GM18858 (cell line): ENCODE results near the gene TOB1.
"Not testable (repeated sequence)": the region's sequence is repeated elsewhere in the genome, so short reads cannot be mapped to it uniquely, and the experiment has no call there.

Source experiments
- ATAC-seq: cut with Tn5 transposase; IDR thresholded peaks from one replicate; pipeline ENCODE4 v1.9.1; 2021; ENCODE audit not compliant: unreplicated experiment

The TOB1 gene

DNA sequence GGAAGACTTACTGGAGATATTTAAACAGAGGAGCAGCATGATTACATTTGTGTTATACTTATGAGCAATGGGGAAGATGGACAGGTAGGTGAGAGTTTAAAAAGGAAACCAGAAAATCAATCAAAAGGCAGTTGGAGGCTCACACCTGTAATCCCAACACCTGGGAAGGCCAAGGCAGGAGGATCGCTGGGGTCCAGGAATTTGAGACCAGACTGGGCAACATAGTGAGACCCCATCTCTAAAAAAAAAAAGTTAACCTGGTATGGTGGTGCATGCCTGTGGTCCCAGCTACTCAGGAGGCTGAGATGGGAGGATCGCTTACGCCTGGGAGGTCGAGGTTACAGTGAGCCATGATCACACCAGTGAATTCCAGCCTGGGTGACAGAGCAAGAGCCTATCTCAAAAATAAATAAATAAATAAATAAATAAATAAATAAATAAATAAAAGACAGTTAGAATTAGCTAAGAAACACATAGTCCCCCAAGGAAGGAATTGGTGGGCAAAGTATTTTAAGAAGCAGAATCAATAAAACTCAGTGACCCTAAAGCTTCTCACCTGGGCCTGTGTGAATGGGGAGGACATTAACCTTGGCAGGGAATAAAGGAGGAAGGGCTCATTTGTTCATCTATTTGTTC lies 32.3 kb upstream of the TOB1 start:
- ATAC-seq: no peak

- not testable (repeated sequence) for ATAC-seq
These were observed 28.4 kb upstream of the TOB1 start for GRCh38 chr17:50894513-50894912.

DNA sequence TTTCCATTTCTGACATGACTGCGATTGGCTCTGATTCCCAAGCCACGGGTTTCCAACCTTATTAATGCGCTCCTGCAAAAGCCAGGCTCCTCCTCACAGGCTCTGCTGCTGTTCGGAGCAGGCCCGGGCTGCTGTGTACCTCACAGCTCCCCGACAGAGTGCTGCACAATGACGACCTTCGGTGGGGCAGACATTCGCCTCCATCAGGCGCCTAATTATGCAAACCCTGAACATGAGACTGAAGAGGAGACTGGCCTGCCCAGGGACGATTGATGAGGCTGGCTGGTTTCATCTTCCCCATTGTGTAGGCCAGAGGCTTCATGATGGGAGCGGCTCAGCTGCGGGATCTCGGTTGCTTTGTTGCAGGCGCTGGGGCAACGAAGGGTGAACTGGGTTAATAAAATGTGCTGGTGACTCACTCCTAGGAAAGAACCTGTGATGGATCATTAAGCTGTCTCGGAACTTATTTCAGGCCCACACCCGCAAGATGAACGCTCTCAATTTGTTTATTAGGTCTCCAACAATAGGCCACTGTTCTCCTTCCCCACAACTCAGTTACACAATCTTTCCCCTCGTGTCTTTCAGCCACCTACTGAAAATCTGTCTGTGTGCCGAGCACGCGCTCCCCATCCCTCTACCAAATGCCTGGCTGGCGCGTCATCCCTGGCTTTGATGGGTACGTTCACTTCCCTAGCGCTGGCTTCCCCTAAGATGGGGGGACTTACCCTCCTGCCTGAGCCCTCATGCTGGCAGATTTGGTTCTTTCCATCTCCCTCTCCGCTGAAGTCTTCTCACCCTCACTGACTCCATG lies 27.2 kb upstream of the TOB1 start:
- ATAC-seq: no peak

GRCh38 chr17:50892101-50892776 lies 26.1 kb upstream of the TOB1 start:
- no peak for ATAC-seq

- ATAC-seq: no peak
These were observed 25.4 kb upstream of the TOB1 start for GRCh38 chr17:50891577-50891989.

DNA sequence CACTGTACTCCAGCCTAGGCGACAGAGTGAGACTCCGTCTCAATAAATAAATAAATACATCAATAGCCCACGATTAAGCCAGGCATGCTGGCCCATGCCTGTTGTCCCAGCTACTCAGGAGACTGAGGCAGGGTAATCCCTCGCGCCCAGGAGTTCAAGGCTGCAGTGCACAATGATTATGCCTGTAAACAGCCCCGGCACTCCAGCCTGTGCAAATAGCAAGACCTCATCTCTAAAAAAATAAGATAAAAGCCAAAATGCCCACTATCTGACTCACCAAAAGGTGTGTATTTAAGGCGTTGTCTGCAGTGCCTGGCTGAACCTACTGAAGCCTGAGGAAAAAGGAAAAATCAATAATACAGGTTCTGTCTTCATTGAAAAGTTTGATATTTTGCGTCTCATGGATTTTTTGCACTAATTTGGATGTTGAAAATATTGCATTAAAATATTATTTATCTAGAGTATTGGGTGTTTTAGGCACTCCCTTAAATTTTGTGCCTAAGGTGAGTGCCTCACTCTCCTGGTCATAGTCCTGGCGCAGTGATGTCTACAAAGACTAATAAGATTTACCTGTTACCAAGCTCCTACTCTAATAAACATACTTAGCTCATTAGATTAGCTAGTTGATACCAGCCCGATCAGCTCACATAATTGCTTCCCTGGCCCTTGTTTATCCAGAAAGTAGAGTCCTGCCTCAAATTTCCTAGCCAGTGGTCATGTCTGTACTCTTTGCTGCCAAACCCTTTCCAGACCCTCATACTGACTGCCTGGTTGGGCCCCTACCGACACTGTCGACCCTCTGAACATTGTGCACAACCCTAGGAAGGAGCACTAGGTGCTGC lies 24.7 kb upstream of the TOB1 start:
- ATAC-seq: no peak

DNA sequence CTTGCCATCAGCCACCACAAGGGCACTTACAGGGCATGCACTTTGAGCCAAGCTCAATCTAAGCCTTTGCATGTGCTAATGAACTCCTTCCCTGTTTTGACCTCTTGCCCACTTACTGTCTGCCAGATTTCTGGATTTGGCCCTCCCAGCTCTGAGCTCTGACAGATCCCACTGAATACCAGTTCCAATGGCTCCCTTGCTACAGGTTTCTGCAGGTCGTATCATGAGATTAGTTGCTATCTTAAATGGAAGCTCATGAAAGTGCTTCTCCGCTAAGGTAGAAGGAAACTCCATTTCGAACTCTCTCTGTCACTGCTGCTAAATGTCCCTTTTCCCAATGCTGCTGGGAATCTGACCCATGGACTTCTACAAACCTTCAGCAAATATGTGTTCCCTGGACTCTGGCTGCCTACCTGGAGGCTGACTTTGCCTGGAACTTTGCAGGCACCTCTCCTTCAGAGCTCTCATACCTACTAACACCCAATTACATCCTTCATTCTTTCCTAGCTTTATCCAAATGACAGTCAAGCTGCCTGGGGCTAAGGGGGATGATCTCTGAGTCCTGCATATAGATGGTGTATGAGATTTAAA lies 23.5 kb upstream of the TOB1 start:
- ATAC-seq: no peak

GRCh38 chr17:50887705-50888245 lies 21.6 kb upstream of the TOB1 start:
- ATAC-seq: no peak

GRCh38 chr17:50884439-50885311 lies 18.5 kb upstream of the TOB1 start:
- no peak for ATAC-seq

- no peak for ATAC-seq
These were observed 17.8 kb upstream of the TOB1 start for GRCh38 chr17:50883850-50884438.

DNA sequence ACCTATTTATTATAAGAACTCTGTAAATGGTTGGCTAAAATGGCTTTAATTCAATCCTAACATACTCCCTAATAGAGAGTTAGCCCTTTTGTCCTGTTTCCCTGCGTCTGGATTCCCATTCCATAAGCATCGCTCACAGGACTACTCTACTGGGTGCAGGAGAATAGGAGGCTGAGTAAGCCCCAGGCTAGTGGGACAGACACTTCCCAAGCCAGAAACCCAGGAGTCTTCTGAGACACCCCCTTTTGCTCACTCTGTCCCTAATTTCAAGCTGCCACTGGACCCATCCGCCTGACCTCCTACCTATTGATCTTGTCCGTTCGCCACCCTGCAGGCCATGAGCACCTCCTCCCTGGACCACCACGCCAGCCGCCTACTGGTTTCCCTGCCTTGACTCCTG lies 16.7 kb upstream of the TOB1 start:
- ATAC-seq: no peak

GRCh38 chr17:50881182-50881581 lies 15.0 kb upstream of the TOB1 start:
- ATAC-seq: no peak

DNA sequence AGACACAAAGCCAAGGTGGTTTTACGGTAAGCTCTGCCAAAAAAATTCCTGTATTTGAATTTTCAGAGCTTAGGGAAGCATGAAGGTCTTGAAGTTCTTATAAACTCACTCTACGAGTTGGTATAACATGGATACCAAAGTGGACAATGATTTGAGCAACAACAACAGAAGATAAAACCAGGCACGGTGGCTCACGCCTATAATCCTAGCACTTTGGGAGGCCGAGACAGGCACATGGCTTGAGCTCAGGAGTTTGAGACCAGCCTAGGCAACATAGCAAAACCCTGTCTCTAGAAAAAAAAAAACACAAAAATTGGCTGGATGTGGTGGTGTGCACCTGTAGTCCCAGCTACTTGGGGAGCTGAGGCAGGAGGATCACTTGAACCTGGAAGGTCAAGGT lies 12.9 kb upstream of the TOB1 start:
- no peak for ATAC-seq

DNA sequence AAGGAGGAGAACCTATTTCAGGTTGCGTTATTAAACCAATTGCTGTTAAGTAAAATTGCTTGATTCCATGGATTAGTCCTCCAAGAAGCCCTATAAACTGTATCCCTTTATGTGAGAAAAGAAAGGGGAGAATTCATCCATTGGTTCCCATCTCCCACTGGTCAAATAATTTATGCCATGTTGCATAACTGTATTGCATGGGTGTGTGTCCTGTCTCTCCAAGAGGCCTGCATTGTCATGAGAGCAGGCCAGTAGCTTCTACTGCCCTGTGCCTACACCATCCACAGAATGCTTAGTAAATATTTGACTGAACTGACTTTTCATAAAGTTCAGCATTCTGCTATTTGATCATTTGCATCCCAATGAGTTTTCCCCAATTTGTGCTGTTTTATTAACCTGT lies 11.7 kb upstream of the TOB1 start:
- no peak for ATAC-seq

DNA sequence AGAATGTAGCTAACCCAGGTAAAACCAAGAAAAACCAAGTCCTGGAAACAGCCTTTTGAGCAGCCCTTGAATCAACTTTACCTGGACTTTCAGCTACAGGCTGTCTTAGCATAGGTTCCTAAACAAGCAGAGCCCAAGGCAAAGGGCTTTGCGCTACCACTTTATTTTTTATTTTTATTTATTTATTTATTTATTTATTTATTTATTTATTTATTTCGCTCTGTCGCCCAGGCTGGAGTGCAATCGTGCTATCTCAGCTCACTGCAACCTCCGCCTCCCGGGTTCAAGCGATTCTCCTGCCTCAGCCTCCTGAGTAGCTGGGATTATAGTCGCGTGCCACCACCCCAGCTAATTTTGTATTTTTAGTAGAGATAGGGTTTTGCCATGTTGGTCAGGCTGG lies 10.9 kb upstream of the TOB1 start:
- not testable (repeated sequence) for ATAC-seq

- no peak for ATAC-seq
These were observed 8.9 kb upstream of the TOB1 start for GRCh38 chr17:50875074-50875473.

DNA sequence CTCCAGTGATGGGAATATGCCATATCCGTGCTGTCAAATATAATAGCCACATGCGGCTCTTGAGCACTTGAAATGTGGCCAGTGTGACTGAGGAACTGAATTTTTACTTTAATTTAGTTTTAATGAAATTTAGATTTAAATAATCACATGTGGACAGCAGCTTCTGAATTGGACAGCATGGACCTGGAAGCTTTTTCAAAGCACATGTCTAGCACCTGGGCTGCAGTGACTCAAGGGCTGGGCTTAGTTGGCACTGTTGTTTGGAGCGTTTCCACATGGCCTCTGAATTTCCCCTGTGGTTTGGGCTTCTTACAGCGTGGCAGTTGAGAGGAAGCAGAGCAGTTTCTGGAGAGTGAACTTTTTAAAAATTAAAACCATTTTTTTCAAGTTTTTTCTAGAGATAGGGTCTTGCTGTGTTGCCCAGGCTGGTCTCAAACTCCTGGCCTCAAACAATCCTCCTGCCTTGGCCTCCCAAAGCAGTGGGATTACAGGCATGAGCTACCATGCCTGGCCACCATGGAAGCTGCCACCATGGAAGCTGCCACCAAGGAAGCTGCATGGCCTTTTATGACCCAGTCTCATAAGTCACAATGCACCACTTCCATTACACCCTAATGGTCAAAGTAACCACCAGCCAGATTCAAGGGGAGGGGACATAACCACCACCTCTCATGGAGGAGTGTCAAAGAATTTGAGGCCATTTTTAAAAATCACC lies 6.7 kb upstream of the TOB1 start:
- ATAC-seq: no peak

- ATAC-seq: no peak
These were observed 5.7 kb upstream of the TOB1 start for GRCh38 chr17:50871898-50872297.

- ATAC-seq: no peak
These were observed 5.2 kb upstream of the TOB1 start for GRCh38 chr17:50871364-50871763.
